ENCODE results near the gene EPS15. TPM values are rescaled to one million over a fixed set of nuclear protein-coding genes. Genes with fewer than 3 reads are reported as not detected.

The EPS15 gene
- total and polyA plus RNA-seq, 2 of the 8 experiments (the other 6 are each of a cell fraction or from before 2014, with no cell fraction given), result 15.9 to 57.2 TPM

GRCh38 chr1:51551848-51552296 lies 32.8 kb upstream of the EPS15 start:
- Histone ChIP-seq H4K20me1 (replicated peaks in 1 of 2; ENCODE audit: control insufficient read depth in 1 of 2, insufficient read depth in 2 of 2, low read length in 2 of 2) (no peaks in the 10 kb centered on the region), H3K79me2 (ENCODE audit: control insufficient read depth in 1 of 2, insufficient read depth in 2 of 2, low read length in 2 of 2) (no peaks in the 10 kb centered on the region), H3K56ac (replicated peaks; ENCODE audit: insufficient read length, low read depth, low read length) (no peak overlapping the region), H3K23ac (ENCODE audit: insufficient read length) (no peak overlapping the region), H3K14ac (ENCODE audit: insufficient read length) (no peak overlapping the region), H3K4me2 (ENCODE audit: insufficient read depth in 1 of 2, low read depth in 2 of 2, low read length in 2 of 2) (no peak overlapping the region), H3K4me1 (replicated peaks in 1 of 4; ENCODE audit: control insufficient read depth in 3 of 4, insufficient read depth in 4 of 4, low read length in 3 of 4) (no peaks in the 10 kb centered on the region), H3K4ac (replicated peaks; ENCODE audit: insufficient read length, low read depth, low read length) (no peak overlapping the region), H3K4me3 (ENCODE audit: extremely low read depth in 1 of 4, insufficient read depth in 2 of 4, low read depth in 3 of 4, low read length in 4 of 4) (no peak overlapping the region), H4K8ac (ENCODE audit: extremely low read depth, insufficient read depth, low read length) (no peak overlapping the region), H2BK12ac (ENCODE audit: low read depth, low read length) (no peak overlapping the region), H3K79me1 (ENCODE audit: low read depth, low read length) (no peaks in the 10 kb centered on the region), H2AK5ac (ENCODE audit: low read depth, low read length) (no peak overlapping the region), H3K9ac (replicated peaks in 1 of 4; ENCODE audit: extremely low read depth in 1 of 4, low read depth in 3 of 4, low read length in 3 of 4) (no peak overlapping the region), H3K27me3 (replicated peaks in 1 of 4; ENCODE audit: control insufficient read depth in 3 of 4, extremely low read depth in 1 of 4, insufficient read depth in 3 of 4, low read length in 3 of 4) (no peaks in the 10 kb centered on the region), H3K9me3 (ENCODE audit: insufficient read depth in 2 of 2, low read depth in 1 of 2, low read length in 1 of 2) (no peaks in the 10 kb centered on the region), H3K36me3 (ENCODE audit: control insufficient read depth in 2 of 4, insufficient read depth in 4 of 4, low read length in 3 of 4) (no peaks in the 10 kb centered on the region), H2AFZ (ENCODE audit: low read length) (no peak overlapping the region), H3K23me2 (ENCODE audit: low read depth, low read length) (no peaks in the 10 kb centered on the region), H4K91ac (replicated peaks; ENCODE audit: insufficient read length, low read length) (no peak overlapping the region), H2BK20ac (ENCODE audit: low read length) (no peak overlapping the region), H3K18ac (ENCODE audit: extremely low read depth, low read length) (no peak overlapping the region), H2BK15ac (ENCODE audit: low read length) (no peak overlapping the region), H2BK5ac (ENCODE audit: low read depth, low read length) (no peak overlapping the region), H2BK120ac (replicated peaks; ENCODE audit: low read depth, low read length) (no peak overlapping the region), H4K5ac (ENCODE audit: insufficient read length, low read depth, low read length) (no peak overlapping the region), H3K27ac (ENCODE audit: low read depth, low read length) (no peak overlapping the region)
- WGBS, 2 experiments (ENCODE audit: extremely low coverage in 1 of 2, insufficient coverage in 1 of 2, insufficient read length in 1 of 2, insufficient replicate concordance in 2 of 2, low coverage in 1 of 2, low lambda C conversion rate in 2 of 2, missing lambda C conversion rate in 1 of 2), result 77% methylated on average over 5 of the region's 5 CpGs; no CpG with 5 or more reads in 1 of the 2 experiments
- no peak for DNase-seq (ENCODE audit: low read depth in 1 of 2, low spot score in 2 of 2)
- POLR2A ChIA-PET (ENCODE audit: partially characterized antibody), result no interaction called here
- CTCF ChIA-PET (ENCODE audit: partially characterized antibody), result interaction anchor here (0.8 to 1.9 kb wide), 2 partner anchors 11 to 17 kb away, joined by 3 to 9 read pairs; no protein-coding TSS in a partner anchor
- no peak for FAIRE-seq
- TF ChIP-seq, protein P1, sequence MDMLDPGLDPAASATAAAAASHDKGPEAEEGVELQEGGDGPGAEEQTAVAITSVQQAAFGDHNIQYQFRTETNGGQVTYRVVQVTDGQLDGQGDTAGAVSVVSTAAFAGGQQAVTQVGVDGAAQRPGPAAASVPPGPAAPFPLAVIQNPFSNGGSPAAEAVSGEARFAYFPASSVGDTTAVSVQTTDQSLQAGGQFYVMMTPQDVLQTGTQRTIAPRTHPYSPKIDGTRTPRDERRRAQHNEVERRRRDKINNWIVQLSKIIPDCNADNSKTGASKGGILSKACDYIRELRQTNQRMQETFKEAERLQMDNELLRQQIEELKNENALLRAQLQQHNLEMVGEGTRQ (IDR thresholded peaks at IDR 0.05; ENCODE audit: low read length), result no peak
- TF ChIP-seq EP300 (IDR thresholded peaks at IDR 0.05; ENCODE audit: borderline replicate concordance in 1 of 2, low read depth in 2 of 2, low read length in 2 of 2) (no peak), KDM1A (IDR thresholded peaks at IDR 0.05; ENCODE audit: borderline replicate concordance, low read length) (no peak), SP1 (IDR thresholded peaks at IDR 0.05; ENCODE audit: low read depth, low read length) (no peak), PHF8 (conservative IDR thresholded peaks at IDR 0.05; ENCODE audit: low read depth, low read length) (no peak), SIRT6 (IDR thresholded peaks at IDR 0.05; ENCODE audit: low read length) (no peak), EZH2 (IDR thresholded peaks at IDR 0.05; ENCODE audit: low read depth, low read length, severe bottlenecking) (no peak), CHD1 (IDR thresholded peaks at IDR 0.05; ENCODE audit: low read depth, low read length) (no peak), MAFK (IDR thresholded peaks at IDR 0.05; ENCODE audit: low read depth, low read length) (no peak), BRCA1 (IDR thresholded peaks at IDR 0.05; ENCODE audit: low read depth, low read length) (no peak), HDAC2 (IDR thresholded peaks at IDR 0.05; ENCODE audit: borderline replicate concordance in 1 of 2, low read depth in 2 of 2, low read length in 2 of 2) (no peak), FOSL1 (IDR thresholded peaks at IDR 0.05; ENCODE audit: insufficient read depth, low read depth, low read length) (no peak), GABPA (IDR thresholded peaks at IDR 0.05; ENCODE audit: borderline replicate concordance, insufficient read depth, low read length) (no peak)

Measured in H1 (cell line).